CD4-positive, alpha-beta T cell treated with Interferon gamma for 1 hour (primary cell): Measurements from ENCODE around the gene RHNO1.

Source experiments
- DNase-seq: peaks from one replicate; pipeline ENCODE4 v3.0.0-alpha.2; 2020

Gene RHNO1

GRCh38 chr12:2912216-2912575 is 35.2 kb downstream of the RHNO1 start:
- DNase-seq = no peak

- DNase-seq = no peak
These were observed 42.2 kb downstream of the RHNO1 start for GRCh38 chr12:2919249-2919648.

- no peak for DNase-seq
These were observed 45.3 kb downstream of the RHNO1 start for GRCh38 chr12:2922329-2922728.

- DNase-seq = no peak
These were observed 46.0 kb downstream of the RHNO1 start for GRCh38 chr12:2923057-2923456.

GRCh38 chr12:2924019-2924418 is 47.0 kb downstream of the RHNO1 start:
- DNase-seq = no peak

- DNase-seq = no peak
These were observed 48.4 kb downstream of the RHNO1 start for GRCh38 chr12:2925322-2925995.

GRCh38 chr12:2930865-2931264 is 53.8 kb downstream of the RHNO1 start:
- no peak for DNase-seq

GRCh38 chr12:2933586-2933985 is 56.6 kb downstream of the RHNO1 start:
- DNase-seq = no peak

GRCh38 chr12:2934371-2934770 is 57.3 kb downstream of the RHNO1 start:
- no peak for DNase-seq

GRCh38 chr12:2936301-2936700 is 59.3 kb downstream of the RHNO1 start:
- DNase-seq = no peak

- DNase-seq = no peak
These were observed 60.5 kb downstream of the RHNO1 start for GRCh38 chr12:2937500-2937899.
